Effector memory CD4-positive, alpha-beta T cell (primary cell): ENCODE measurements around the gene AKR1D1.
"Not testable (repeated sequence)": the region's sequence is repeated elsewhere in the genome, so short reads cannot be mapped to it uniquely, and the experiment has no call there.

Experiments used
- DNase-seq, 3 donors: peaks; one replicate each; pipeline ENCODE4 v3.0.0-alpha.2; 2020
- H3K27ac ChIP-seq: 2 replicates; pipeline ENCODE4 v1.7.0; 2013; ENCODE audit warnings: mild to moderate bottlenecking, low read length, moderate library complexity; ENCODE audit not compliant: insufficient read depth, poor library complexity, severe bottlenecking
- H3K27me3 ChIP-seq: replicated peaks from 2 replicates; pipeline ENCODE4 v1.7.0; 2013; ENCODE audit warnings: mild to moderate bottlenecking, low read length; ENCODE audit not compliant: insufficient read depth, control insufficient read depth, poor library complexity, severe bottlenecking
- H3K36me3 ChIP-seq: 2 replicates; pipeline ENCODE4 v1.7.0; 2013; ENCODE audit warnings: mild to moderate bottlenecking, low read length, moderate library complexity; ENCODE audit not compliant: control insufficient read depth, insufficient read depth
- H3K4me1 ChIP-seq: 2 replicates; pipeline ENCODE4 v1.7.0; 2013; ENCODE audit warnings: low read length, mild to moderate bottlenecking; ENCODE audit not compliant: control insufficient read depth, insufficient read depth, poor library complexity, severe bottlenecking
- H3K4me3 ChIP-seq: 2 replicates; pipeline ENCODE4 v1.7.0; 2013; ENCODE audit warnings: low read length, low read depth, mild to moderate bottlenecking; ENCODE audit not compliant: insufficient read depth, poor library complexity, severe bottlenecking
- H3K9me3 ChIP-seq: 2 replicates; pipeline ENCODE4 v1.7.0; 2013; ENCODE audit warnings: mild to moderate bottlenecking, low read length, moderate library complexity; ENCODE audit not compliant: control insufficient read depth

Gene AKR1D1

DNA sequence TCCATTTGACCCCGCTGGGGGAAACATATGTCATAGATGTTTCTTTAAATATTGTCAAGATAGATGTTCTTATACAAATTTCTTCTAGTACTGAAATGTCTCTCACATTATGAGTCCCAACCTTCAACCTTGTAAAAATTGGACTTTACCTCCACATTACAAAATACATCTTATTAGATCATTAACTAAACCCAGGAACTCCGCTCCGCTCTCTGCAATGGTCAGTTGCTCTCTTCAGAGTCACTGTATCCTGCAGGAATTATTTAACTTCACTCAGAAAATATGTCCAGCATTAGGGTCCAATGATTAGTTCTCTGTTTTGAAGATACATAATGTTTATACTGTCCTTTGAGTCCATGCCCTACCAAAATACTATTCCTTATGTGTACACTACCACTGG, 8.5 kb upstream of the AKR1D1 start:
- H3K4me3 ChIP-seq = no peak overlapping the region
- no peak for DNase-seq
- no peaks in the 10 kb centered on the region for H3K4me1 ChIP-seq
- no peaks in the 10 kb centered on the region for H3K9me3 ChIP-seq
- no peaks in the 10 kb centered on the region for H3K36me3 ChIP-seq
- no peak overlapping the region for H3K27ac ChIP-seq
- H3K27me3 ChIP-seq = no peaks in the 10 kb centered on the region

DNA sequence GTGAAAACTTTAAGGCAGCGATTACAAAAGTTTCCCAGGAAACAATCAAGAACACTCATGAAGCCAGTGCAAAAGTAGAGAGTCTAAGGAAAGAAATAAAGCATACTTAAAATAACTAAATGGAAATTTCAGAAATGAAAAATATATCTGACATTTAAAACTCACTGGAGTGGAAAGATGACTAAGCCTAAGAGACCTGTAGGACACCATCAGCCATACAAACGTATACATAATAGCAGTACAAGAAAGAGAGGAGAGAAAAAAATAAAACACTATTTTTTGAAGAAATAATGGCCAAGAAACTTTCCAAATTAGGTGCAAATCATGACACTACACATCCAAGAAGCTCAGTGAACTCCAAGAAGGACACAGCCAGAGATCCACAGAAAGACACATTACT, 5.4 kb upstream of the AKR1D1 start:
- Histone ChIP-seq H3K4me3 (no peak overlapping the region), H3K9me3 (no peaks in the 10 kb centered on the region), H3K27me3 (no peaks in the 10 kb centered on the region), H3K27ac (no peak overlapping the region), H3K4me1 (no peaks in the 10 kb centered on the region), H3K36me3 (no peaks in the 10 kb centered on the region)
- no peak for DNase-seq

DNA sequence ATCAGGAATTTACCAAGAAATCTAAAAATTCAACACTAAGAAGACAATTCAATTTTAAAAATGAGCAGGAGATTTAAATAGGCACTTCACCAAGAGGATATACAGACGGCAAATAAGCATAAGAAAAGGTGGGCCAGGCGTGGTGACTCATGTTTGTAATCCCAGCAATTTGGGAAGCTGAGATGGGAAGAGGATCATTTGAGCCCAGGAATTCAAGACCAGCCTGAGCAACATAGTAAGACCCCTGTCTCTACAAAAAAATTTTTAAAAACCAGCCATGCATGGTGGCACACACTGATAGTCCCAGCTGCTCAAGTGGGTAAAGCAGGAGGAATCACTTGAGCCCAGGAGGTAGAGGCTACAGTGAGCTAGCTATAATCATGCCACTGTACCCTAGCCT, 3.5 kb upstream of the AKR1D1 start:
- DNase-seq = no peak
- Histone ChIP-seq H3K4me1 (no peaks in the 10 kb centered on the region), H3K27me3 (no peaks in the 10 kb centered on the region), H3K4me3 (no peak overlapping the region), H3K9me3 (no peaks in the 10 kb centered on the region), H3K27ac (no peak overlapping the region), H3K36me3 (no peaks in the 10 kb centered on the region)

DNA sequence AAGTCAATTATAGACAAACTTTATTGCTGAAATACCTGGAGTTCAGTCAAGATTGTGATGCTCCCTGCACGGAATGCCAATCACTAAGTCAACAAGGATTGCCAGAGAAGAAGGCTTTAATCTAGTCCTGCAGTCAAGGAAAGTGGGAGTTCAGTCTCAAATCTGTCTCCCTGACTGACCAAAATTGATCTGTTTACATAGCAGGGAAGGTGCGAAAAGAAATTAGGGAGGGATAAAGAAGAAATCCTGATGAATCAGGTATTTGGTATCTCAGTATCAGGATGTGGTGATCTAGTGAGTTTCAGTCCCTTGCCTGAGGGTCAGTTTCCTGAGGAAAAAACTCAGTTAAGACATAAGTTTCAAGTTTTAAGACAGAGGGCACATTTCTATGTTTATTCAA, 2.1 kb upstream of the AKR1D1 start:
- Histone ChIP-seq H3K4me1 (no peaks in the 10 kb centered on the region), H3K9me3 (no peaks in the 10 kb centered on the region), H3K27me3 (no peaks in the 10 kb centered on the region), H3K27ac (no peak overlapping the region), H3K4me3 (no peak overlapping the region), H3K36me3 (no peaks in the 10 kb centered on the region)
- no peak for DNase-seq

DNA sequence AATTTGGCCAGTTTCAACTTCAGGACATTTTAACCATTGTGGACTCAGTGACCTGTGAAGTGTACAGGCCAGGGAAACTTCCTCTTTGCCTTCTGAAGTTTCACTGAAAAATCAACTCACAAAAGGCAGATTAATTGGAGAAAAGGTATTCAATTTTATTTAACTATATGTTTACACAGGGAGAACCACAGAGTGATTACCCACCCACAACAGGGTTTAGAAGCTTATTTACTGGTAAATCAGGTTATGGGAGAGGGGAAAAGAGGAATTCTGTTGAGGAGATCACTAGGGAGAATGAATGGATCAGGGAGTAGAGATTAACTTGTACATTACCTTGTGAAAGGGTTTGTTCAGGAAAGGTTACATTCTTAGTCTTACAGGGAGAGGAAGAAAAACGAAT, 1.7 kb upstream of the AKR1D1 start:
- H3K9me3 ChIP-seq = no peaks in the 10 kb centered on the region
- no peak overlapping the region for H3K27ac ChIP-seq
- no peaks in the 10 kb centered on the region for H3K27me3 ChIP-seq
- no peak overlapping the region for H3K4me3 ChIP-seq
- no peak for DNase-seq
- no peaks in the 10 kb centered on the region for H3K36me3 ChIP-seq
- H3K4me1 ChIP-seq = no peaks in the 10 kb centered on the region

DNA sequence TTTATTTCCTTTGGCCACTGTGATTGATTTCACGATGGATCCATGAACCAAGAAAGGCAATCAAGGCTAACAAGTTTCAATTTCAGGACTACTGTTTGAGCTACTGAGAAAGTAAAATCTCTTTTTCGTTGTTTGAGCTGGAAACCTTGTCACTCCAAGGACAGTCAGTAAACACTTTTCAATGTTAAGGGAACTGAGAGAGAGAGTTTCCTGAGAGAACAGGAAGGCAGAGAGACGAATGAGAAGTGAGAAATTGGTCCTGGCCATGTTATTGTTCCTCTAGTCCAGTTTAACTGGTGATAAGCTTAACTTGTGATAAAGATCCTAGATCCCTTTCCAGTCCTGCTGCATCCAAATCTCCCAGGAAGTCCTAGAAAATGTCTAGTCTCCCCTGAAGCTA, 909 bp upstream of the AKR1D1 start:
- DNase-seq = no peak
- H3K36me3 ChIP-seq = no peaks in the 10 kb centered on the region
- H3K4me3 ChIP-seq = no peak overlapping the region
- no peaks in the 10 kb centered on the region for H3K9me3 ChIP-seq
- H3K4me1 ChIP-seq = no peaks in the 10 kb centered on the region
- no peak overlapping the region for H3K27ac ChIP-seq
- H3K27me3 ChIP-seq = no peaks in the 10 kb centered on the region

DNA sequence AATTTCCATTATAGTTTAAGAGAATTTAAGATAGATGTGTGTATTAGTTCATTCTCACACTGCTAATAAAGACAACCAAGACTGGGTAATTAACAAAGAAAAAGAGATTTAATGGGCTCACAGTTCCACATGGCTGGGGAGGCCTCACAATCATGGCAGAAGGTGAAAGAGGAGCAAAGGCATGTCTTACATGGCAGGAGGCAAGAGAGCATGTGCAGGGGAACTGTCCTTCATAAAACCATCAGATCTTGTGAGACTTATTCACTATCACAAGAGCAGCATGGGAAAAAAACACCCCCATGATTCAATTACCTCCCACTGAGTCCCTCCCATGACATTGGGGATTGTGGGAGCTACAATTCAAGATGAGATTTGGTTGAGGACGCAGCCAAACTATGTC, 473 bp upstream of the AKR1D1 start:
- H3K27ac ChIP-seq, H3K9me3 ChIP-seq, H3K4me1 ChIP-seq, H3K36me3 ChIP-seq, H3K4me3 ChIP-seq, DNase-seq, H3K27me3 ChIP-seq: not testable (repeated sequence)

DNA sequence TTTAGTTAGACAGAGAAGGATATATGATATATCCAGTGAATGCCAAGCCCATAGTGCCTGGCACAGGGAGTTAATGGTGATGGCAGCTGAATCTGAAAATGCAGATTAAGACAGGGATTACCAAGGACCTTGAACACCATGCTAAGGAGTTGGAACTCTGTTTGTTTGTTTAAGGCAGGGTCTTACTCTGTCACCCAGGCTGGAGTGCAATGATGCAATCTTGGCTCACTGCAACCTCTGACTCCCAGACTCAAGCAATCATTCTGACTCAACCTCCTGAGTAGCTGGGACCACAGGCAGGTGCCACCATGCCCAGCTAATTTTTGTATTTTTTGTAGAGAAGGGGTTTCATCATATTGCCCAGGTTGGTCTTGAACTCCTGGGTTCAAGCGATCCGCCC, 1.6 kb downstream of the AKR1D1 start:
- DNase-seq = no peak
- no peaks in the 10 kb centered on the region for H3K36me3 ChIP-seq
- no peaks in the 10 kb centered on the region for H3K27me3 ChIP-seq
- H3K4me3 ChIP-seq = no peak overlapping the region
- H3K4me1 ChIP-seq = no peaks in the 10 kb centered on the region
- H3K9me3 ChIP-seq = no peaks in the 10 kb centered on the region
- H3K27ac ChIP-seq = no peak overlapping the region

DNA sequence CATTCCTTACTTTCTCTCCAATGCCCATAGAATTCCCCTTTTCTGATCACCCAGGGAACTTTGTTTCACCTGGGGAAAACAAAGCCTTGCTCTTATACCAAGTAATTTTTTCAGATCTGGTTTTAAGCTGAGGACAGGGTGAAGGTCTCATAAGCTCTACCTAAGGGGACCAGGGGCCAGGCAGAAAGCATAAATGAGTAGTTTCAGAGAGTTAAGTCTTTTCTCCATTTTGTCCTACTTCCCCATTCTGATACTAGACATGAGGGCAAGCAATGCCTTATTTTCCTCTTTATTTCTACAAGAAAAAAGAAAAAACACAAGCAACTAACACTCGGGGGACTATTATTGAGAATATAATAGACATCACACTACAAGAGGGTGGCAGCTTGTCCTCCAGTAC, 2.9 kb downstream of the AKR1D1 start:
- Histone ChIP-seq H3K27ac (no peak overlapping the region), H3K36me3 (no peaks in the 10 kb centered on the region), H3K9me3 (no peaks in the 10 kb centered on the region), H3K4me3 (no peak overlapping the region), H3K27me3 (no peaks in the 10 kb centered on the region), H3K4me1 (no peaks in the 10 kb centered on the region)
- no peak for DNase-seq

DNA sequence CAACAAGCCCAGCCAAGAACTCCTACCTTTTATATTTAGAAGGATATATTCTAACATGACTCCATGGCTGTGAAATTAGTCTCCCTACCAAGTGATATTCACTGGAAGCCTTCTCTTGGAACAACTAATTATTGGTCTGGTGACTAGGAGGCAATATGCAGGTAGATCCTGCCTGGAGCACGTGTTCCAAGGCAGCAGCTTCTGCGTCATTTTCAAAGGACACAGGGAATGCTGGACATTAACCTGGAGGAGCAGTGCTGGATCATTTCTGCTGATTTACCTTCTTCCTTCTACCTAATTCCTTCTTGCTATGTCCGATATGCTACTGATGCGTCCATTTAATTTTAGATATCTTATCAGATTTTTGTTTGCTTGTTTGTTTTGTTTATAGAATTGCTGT, 5.6 kb downstream of the AKR1D1 start:
- H3K36me3 ChIP-seq = no peaks in the 10 kb centered on the region
- H3K27ac ChIP-seq = no peak overlapping the region
- no peaks in the 10 kb centered on the region for H3K27me3 ChIP-seq
- DNase-seq = no peak
- no peaks in the 10 kb centered on the region for H3K9me3 ChIP-seq
- no peak overlapping the region for H3K4me3 ChIP-seq
- no peaks in the 10 kb centered on the region for H3K4me1 ChIP-seq

DNA sequence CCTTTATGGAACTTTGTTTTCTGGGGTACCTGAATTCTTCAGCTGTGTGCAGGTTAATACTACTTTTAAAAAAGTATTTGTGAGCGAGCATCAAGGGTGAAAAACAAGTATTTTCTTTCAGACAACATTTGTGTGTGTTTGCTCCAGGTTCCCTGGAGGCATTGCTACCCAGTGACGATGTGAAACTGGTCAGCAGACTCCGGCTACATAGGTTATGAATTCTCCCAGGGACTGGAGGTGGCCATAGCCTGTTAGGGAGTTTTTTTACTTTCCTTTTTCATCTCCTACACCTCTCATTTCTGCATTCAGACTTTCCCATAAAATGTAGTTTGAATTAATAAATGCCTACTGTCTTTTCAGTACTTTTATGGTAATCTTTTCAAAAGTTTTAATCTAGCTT, 7.6 kb downstream of the AKR1D1 start:
- Histone ChIP-seq H3K4me3 (no peak overlapping the region), H3K27ac (no peak overlapping the region), H3K36me3 (no peaks in the 10 kb centered on the region), H3K4me1 (no peaks in the 10 kb centered on the region), H3K9me3 (no peaks in the 10 kb centered on the region), H3K27me3 (no peaks in the 10 kb centered on the region)
- DNase-seq = no peak
